GM21515 (cell line): ENCODE data around the gene TYROBP.
A peak's percentile ranks its signal among the peaks of the same experiment; 100 is the strongest.
"Not testable (repeated sequence)": the region's sequence is repeated elsewhere in the genome, so short reads cannot be mapped to it uniquely, and the experiment has no call there.

ENCODE experiments used
- ATAC-seq: cut with Tn5 transposase; IDR thresholded peaks from one replicate; pipeline ENCODE4 v1.9.1; 2021; ENCODE audit not compliant: unreplicated experiment

TYROBP gene

GRCh38 chr19:35901854-35902661, 6.0 kb downstream of the TYROBP start, which contains the start of gene HCST:
HCST (plus strand) TSS chr19:35902529; CDS start chr19:35902594, 65 bp downstream.
- no peak for ATAC-seq

DNA sequence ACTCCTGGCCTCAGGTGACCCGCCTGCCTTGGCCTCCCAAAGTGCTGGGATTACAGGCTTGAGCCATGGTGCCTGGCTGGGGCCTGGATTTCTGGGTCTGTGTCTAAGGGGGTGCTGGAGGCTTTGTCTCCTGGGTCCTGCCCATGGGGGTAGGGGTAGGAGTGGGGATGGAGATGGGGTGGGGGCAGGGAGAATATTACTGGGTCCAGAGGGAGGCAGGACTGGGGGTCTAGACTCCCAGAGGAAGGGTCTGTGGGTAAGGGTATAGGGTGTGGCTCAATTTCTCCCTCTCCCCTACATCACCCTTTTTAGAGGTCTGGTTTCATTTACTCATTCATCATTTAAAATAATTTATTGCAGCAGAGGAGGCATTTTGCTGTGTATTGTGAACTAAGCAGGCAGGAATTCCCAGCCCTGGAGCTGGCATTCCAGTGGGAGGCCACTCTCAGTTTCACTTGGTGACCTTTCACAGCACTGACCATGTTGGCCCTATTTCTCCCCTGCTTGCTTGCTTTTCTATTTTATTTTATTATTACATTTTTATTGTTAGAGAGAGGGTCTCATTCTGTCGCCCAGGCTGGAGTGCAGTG, 6.9 kb downstream of the TYROBP start:
- ATAC-seq: no peak

GRCh38 chr19:35899547-35900214, 8.4 kb downstream of the TYROBP start:
- peak; percentile 37 for ATAC-seq

DNA sequence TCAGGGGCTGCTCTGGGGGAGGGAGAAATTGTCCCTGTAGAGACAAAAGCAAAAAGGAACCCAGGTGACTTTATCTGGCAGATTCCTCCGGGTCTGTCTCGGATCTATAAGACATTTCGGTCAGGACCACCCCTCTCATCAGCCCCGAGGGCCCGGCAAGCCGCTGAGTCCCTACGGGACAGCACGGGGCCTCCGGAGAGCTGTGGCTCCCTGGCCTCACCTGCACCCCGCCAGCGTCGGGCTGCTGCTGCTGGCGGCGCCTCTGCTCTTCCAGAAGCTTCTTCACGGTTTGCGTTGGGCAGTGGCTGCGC, 9.6 kb downstream of the TYROBP start:
- ATAC-seq: no peak

- ATAC-seq: no peak
Measured at GRCh38 chr19:35897706-35898451, 10.2 kb downstream of the TYROBP start.

DNA sequence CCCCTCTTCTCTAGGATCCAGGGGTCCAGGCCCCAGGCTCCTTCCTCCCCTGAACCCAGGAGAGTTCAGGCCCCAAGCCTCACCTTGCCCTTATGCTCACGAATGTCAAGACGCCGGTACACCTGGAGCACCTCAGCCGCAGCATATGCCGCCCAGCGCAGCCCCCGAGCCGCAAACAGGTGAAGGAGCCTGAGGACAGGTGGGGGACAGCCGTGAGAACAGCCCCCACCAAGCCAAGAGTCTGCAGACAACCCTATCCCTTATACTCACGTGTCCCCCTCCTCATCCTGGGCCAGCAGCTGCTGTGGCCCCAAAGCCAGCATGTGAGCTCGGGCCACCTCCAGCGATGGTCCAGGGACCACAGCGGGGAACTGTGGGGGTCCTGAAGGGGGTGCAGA, 11.5 kb downstream of the TYROBP start:
- ATAC-seq: no peak

- no peak for ATAC-seq
Measured at GRCh38 chr19:35895911-35896642, 12.0 kb downstream of the TYROBP start.

GRCh38 chr19:35894342-35894741, 13.8 kb downstream of the TYROBP start:
- ATAC-seq: no peak

GRCh38 chr19:35891819-35892218, 16.3 kb downstream of the TYROBP start:
- ATAC-seq: not testable (repeated sequence)

DNA sequence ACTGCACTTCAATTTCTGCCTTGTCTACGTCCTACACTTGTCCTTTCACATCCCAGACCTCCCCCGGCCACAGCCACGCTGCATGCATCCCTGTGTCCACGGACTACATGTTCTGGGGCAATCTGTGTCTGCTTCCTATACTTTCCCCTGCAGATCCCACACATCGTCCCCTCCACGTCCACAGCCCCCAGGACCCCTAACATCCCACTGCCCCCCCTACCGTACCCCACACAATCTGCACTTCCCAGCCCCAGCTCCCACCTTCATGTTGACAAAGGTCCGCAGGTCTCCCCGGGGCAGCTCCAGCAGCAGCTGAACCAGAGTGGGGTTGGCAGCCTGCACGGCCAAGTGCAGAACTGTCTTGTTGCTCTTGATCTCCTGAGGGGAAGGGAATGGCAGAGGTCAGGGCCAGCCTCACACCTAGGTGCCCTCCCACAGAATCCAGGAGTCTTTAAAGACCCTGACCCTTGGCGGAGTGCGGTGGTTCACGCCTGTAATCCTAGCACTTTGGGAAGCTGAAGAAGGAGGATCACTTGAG, 17.9 kb downstream of the TYROBP start:
- ATAC-seq: no peak

DNA sequence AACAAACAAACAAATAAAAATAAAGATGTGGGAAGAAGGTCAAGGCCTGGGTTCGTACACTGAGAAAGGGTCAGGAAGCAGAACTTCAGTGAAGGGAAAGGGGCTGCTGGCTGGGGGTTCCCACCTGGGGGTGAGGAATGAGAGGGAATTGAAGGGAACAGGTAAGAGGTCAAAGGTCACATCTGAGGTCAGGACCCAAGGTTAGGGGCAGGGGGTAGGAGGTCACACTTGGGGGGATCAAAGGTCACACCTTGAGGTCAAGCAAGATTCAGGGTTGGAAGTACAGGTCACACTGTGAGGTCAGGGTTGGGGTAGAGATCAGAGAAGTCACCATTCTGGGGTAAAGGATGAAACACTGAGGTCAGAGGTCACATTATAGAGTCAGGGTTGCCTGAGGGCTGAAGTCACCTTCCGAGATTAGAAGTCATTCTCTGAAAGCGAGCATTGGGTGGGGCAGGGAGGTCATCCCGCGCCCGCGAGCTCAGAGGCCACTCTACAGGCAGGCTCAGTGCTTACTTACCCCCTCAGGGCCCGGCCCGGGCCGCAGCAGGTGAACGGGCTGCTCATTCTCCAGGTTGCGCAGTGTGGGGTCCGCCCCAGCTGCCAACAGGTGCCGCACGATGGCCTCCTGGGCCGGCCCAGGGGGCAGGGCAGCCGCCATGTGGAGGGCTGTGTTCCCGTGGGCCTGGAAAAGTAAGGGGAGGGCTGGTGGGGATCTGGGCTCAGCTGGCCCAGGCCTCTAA, 18.6 kb downstream of the TYROBP start:
- no peak for ATAC-seq

DNA sequence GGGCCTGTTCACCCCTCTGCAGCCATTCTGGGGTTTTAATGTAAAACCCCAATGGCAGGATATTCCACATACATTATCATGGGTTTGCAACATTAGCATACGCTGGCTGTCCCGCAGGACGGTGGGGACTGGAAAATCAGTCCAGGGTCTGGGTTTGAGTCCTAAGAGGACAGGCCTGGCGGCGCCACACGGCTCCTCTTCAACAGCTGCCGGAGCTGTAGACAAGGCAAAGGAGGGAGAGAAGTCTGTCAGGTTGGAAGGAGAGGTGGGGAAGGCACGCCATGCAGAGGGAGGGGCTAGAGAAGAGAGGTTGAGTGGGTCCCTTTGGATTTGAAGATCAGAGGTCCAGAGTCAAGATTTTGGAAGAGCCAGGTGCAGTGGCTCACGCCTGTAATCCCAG, 19.7 kb downstream of the TYROBP start:
- ATAC-seq: no peak

GRCh38 chr19:35887197-35887596, 20.9 kb downstream of the TYROBP start:
- ATAC-seq: no peak

DNA sequence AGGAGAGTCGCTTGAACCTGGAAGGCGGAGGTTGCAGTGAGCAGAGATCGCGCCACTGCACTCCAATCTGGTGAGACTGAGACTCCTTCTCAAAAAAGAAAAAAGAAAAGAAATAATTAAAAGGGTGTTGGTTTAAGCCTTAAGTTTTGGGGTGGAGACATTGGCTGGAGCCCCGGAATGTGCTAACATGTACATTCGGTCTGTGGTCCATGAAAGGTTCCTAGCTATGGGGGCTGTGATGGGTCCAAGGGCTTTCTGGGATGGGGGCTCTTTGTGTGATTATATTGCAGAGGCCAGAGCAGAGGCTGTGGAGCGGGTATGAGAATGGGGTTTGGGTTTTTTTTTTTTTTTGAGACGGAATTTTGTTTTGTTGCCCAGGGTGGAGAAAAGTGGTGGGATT, 22.2 kb downstream of the TYROBP start:
- no peak for ATAC-seq

- no peak for ATAC-seq
Measured at GRCh38 chr19:35885225-35885738, 22.8 kb downstream of the TYROBP start.

DNA sequence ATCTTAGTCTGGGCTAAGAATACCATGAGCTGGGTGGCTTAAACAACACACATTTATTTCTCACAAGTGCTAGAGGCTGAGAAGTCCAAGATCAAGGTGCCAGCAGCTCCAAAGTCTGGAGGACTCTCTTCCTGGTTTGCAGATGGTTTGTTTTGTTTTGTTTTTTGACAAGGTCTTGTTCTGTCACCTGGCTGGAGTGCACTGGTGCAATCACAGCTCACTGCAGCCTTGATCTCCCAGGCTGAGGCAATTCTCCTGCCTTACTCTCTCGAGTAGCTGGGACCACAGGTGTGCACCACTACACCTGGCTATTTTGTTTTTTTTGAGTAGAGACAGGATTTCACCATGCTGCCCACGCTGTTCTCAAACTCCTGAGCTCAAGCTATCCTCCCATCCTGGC, 24.2 kb downstream of the TYROBP start:
- no peak for ATAC-seq

DNA sequence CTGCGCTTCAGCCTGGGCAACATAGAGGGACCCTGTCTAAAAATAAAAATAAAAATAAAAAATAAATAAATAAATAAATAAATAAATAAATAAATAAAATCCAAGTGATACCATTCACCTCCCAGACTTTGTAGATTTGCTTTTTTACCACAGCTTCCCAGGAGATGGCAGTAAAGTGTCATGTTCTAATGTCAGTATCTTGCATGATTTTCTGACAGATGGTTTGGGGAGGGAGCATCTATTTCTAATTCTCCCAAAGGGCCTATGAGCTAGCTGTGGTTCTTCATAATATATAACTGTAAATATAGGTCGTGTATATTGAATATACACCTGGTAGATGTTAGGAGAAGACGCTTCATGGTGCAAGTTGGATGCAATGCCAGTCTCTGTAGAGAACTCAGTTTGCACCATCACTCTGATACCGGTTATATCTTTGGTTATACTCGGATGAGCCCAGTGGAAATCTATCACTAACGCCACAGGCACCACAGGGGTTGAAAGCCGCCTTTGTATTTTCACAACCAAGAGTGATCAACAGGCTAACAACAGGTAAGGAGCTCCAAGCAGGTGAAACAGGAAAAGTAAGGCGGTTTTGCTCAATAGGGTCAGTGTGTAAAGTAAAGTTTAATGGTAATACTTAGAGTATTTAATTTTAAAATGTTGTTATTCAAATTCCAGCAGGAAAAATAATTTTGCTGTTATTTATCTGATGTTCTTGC, 25.8 kb downstream of the TYROBP start:
- no peak for ATAC-seq

GRCh38 chr19:35879770-35880317, 28.3 kb downstream of the TYROBP start:
- no peak for ATAC-seq

DNA sequence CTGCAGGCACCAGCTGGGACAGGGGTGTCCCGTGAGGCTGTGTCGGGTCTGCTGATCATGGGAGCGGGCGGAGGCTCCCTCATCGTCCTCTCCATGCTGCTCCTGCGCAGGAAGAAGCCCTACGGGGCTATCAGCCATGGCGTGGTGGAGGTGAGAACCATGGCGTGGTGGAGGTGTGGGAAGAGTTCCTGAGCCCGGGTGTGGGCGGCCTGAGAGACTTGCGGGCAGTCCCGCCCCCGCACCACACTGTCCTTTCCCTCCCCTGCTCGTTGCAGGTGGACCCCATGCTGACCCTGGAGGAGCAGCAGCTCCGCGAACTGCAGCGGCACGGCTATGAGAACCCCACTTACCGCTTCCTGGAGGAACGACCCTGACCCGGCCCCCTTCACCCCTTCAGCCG, 29.0 kb downstream of the TYROBP start:
- no peak for ATAC-seq
